DMS53 treated with DMSO at 0.1 percent for 48 hours (cell line): Measurements from ENCODE around the gene WNT2.
"Not testable (repeated sequence)": the region's sequence is repeated elsewhere in the genome, so short reads cannot be mapped to it uniquely, and the experiment has no call there.

Experiments used
- DNase-seq: peaks from one replicate; lab custom pipeline; 2025; ENCODE audit not compliant: unreplicated experiment; lab: John Stamatoyannopoulos, UW

WNT2 gene

DNA sequence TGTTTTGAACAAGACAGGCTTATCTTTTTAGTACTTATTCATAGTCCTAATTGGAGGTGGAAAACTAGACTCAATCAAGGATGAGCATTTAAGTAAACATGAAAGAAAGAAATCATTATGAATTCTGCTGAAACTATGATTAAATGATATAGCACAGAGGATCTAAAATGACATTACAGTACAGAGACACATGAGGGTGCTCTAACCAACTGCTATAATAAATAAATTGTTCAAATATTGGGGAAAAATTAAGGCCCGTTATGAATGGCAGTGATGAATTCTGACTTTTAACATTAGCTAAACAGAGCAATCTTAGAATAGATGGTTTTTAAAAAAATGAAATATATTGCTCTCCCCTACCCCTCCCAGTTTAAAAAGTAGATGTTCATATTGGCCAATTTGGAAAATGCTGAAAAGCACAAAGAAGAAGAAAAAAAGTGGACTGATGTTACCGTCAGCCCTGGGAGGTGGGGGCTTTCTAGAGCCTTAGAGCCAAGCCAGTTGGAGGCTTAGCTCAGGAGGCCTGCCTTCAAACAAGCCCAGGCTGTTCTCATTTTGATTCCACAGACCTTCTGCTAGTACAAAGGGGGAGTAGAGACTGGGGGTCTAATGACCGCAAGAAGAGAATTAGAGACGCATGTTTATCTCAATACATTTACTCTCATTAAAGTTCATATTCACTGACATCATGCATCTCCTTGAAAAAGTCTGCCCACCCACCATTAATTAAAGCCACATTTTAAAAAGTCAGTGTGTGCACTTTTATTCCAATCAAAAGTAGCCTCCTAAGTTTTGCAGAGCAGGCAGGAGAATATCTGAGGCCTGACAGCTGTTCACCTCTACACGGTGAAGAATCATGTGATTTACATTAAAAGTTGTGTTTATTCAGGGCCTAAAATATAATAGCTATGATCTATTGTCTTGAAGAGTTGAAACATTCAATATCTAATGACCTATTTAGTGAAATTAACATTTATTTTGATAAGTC is 10.0 kb downstream of the WNT2 start:
- no peak for DNase-seq

DNA sequence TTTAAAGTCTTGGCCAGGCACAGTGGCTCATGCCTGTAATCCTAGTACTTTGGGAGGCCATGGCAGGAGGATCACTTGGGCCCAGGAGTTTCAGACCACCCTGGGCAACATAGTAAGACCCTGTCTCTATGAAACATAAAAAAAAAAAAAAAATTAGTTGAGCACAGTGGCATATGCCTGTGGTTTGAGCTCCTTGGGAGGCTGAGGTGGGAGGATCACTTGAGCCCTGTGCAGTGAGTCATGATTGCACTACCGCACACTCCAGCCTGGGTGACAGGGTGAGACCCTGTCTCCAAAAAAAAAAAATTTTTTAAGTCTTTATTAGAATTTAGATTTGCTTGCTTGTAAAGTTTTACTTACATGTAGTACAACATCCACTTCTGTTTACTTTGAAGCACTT is 14.0 kb downstream of the WNT2 start:
- no peak for DNase-seq

DNA sequence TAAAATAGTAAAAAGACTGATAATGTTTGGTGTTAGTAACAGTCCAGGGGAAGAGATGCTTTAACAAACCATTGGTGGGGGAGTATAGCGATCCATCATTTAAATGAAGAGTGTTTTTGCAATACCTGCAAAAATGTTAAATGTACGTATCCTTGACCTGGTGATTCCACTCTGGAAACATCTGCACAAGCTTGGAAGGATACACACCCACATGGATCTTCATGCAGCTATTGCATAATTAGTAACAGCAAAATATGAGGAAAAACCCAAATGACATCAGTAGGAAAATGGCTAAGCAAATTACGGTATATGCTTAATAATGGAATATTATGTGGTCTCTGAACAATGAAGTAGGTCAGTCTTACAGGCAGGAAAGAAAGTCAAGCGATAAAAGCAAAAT is 20.5 kb downstream of the WNT2 start:
- DNase-seq: no peak

DNA sequence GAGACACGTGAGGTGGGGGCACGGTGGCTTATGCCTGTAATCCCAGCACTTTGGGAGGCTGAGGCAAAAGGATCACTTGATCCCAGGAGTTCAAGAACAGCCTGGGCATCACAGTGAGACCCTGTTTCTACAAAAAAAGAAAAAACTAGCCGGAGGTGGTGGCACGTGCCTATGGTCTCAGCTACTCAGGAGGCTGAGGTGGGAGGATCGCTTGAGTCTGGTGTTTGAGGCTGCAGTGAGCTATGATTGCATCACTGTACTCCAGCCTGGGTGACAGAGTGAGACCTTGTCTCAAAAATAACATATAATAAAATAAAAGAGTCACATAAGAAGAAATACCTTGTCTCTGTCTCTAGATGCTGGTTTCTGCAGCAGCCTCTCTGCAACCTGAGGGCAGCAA is 22.4 kb downstream of the WNT2 start:
- not testable (repeated sequence) for DNase-seq

DNA sequence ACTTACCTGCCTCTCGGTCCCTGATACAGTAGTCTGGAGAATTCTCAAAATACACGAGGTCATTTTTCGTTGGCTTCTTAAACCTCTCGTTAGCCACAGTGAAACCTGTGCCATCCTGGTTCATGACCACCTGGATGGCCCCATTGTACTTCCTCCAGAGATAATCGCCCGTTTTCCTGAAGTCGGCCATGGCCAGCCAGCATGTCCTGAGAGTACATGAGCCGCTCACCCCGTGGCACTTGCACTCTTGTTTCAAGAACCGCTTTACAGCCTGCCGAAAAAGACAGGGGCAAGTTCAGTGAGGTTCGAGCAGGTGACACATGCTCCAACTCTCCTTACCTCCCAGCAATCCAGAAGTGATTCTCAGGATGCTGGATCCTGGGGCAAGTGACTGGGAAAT is 25.3 kb downstream of the WNT2 start:
- DNase-seq: no peak

DNA sequence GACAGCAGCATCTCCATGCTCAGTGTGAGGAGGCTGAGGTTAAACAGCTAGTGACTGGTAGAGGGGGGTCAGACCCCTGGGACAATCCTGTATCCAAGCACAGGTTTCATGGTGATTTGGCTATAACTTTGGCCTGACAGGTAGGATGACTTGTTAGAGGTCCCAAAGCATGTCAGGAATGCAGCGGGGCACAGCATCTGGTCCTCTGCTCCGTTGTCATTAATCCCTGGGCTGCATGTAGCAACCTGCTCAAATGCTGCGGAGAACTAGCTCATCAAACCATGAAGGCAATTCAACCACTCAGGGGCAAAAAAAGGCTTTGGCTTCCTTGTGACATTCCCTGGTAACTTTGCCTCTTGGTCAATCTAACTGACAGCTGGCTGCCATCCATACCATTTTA is 26.8 kb downstream of the WNT2 start:
- no peak for DNase-seq

DNA sequence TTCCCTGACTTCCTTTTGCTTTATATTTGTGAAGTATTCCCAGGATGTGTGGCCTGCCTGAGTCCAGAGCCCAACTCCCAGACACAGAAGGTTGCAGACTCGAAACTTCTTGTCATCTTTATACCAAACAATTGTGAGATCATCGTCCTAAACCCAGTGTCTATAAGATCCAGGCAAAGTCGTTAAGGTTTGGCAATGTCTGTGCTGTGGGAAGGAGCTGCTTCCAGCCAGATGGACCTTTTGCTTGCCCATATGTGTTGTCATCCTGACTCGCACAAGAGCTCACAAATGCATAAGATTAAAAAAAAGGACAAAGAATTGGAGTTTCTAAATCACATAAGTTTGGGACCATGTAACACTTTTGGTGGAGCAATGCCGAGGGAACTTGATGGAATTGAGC is 37.0 kb downstream of the WNT2 start:
- no peak for DNase-seq

DNA sequence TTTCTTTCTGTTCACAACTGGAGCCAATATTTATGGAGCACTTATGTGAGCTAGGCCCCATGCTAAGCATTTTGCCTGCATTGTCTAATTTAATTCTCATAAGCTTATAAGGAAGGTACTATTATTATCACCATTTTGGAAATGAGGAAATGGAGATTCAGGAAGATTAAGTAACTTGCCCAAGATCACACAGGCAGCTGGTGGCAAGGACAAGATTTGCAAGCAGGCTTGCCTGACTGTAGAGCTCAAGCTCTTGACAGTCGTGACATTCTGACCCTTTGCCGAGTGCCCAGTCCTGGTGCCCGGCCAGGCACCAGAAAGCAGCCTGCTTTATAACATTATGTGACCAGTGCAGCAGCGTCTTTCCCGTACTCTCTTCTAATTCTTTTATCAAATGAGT is 38.2 kb downstream of the WNT2 start:
- no peak for DNase-seq

DNA sequence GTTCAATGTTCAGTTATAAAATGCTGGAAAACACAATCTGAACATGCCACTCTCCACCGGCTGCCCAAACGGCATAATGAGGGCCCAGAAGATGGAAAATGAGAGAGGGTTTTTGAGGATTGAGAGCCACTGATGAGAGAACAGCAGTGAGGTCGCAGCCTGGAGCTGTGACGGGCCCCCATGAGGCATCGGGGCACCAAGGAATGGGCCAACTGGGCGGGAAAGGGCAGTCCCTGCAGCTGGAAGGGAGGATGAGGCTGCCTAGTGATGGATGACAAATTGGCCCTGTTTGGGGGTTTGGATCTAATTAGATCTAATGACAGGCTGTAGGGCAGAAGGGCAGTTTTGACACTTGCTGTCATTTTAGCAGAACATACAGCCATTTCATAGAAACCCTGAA is 39.1 kb downstream of the WNT2 start:
- no peak for DNase-seq

DNA sequence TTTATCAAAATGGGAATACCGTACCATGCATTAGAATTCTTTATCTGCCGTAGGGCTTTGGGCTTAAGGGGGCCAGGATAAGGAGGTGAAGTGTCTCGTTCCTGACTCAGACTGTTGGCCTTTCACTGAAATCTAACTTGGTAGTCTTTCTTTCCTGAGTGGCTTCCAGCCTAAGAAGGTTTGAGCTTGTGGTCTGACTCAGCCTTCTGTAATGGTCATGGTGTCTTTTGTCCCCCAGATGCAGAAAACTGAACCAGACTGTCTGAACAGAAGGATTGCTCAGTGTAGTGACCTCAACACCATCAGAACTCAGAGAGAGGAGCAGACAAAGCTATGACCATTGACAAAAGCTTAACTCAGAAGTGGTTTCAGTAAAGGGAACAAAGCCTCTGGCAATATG is 39.5 kb downstream of the WNT2 start:
- no peak for DNase-seq

DNA sequence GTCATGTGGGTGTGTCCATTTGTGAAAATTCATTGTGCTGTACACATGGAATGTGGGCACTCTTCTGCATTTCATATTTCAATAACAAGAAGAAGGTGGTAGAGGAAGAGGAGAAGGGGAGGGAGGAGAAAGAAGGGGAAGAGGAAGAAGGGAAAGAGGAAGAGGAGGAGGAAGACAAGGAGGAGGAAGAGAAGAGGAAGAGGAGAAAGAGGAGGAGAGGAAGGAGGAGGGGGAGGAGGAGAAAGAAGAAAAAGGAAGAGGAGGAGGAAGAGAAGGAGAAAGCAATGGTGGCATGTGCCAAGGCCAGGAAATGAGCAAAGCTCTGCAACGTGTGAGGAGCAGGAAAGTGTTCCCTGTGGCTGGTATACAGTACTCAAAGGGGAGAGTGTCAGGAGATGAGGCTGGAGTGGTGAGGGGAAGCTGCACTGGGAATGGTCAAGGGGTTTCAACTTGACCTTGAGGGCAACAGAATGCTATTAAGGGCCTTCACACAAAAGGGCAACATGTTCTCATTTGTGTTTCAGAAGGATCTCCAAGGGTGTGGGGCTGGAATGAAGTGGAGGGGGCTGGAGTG is 40.5 kb downstream of the WNT2 start:
- no peak for DNase-seq

DNA sequence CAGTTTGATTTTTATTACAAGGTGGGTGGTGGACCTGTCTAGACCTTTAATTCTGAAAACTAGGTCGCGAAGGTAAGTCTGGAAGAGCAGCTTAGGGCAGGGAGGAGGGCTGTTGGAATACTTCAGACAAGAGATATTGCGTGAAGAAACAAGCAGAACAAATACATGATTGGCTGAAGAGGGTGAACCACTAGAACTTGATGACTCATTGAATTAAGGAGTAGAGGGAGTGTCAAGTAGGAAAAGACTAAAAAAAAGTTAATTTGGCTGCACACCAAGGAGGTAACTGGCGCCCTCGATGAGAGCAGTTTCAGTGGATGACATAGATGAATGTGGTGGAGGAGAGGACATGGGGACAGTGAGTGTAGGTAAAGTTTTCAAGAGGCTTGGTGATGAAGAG is 41.3 kb downstream of the WNT2 start:
- DNase-seq: no peak

DNA sequence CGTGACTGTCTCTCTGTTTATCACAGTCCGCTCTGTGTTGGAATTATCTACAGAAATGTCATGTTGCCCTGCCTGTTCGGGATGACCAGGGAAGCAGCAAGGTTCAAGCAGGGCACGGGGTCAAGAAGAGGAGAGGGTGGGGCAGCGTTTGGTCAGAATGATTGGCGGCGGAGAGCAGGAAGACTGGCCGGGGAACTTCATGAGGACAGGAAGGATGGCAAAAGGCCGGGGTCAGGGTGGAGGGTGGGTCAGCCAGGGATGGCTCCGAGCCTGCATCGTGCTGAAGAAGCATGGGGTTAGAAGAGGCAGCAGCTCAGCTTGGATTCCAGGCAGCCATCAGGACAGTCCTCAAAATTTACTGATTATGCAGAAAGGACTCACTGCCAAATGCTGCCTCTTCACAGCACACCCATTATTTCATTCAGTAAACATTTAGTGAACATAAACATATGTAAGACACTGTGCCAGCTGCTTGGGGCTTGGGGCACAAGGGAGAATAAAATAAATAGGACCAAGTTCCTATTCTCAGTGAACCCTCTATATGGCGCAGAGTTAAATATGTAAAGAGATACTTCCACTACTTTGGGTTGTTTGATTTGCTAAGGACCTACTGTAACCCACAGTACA is 42.8 kb downstream of the WNT2 start:
- DNase-seq: no peak

DNA sequence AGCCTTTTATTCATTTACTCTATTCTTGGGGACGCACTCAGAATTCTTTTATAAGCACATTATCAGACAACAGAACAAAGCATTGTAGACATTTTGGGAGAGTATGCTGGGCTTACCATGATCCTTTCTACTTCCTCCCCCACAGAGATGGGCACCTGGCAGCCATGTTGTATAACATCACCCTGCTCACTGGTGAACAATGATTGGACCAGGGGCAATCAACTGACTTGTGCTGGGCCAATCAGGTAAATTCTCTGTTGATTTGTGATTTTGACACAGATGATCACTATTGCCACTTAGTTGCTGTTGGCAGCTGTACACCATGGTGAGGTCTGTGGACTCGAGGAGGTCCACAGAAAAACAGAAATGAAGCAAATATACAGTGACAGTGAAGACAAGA is 43.7 kb downstream of the WNT2 start:
- no peak for DNase-seq

DNA sequence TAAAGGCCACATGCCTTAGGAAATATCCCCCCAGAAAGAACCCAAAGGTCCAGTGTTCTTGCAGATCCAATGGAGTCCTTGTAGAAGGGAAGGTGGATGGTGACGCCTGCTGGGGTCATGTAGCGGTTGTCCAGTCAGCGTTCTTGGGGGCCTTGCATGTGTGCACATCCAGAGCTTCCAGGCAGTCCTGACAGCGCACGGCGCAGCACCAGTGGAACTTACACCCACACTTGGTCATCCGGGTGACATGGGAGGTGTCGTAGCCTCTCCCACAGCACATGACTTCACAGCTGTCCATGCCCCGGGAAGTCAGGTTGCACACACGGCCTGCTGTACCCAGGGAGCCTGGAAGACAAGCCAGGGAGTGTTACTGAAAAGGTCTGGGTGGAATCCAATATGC is 44.8 kb downstream of the WNT2 start:
- DNase-seq: no peak

DNA sequence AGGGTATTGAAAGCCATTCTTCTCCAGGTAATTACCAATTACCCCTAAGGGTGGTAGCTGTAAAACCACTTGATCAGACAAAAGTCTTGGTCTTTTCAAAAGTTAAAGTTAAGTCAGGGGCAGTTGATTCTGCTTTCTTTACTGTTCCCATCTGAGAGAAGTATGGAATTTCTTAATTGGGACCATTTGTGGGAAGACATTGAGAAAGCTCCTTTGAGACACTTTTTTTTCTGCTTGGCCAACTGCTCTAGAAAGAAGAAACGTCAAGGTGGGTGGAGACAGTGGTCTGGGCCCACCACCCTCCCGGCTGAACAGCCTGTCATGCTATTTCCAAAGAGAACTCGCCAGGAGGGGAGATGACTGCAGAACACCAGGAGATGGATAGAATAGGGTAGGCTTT is 45.3 kb downstream of the WNT2 start:
- no peak for DNase-seq

DNA sequence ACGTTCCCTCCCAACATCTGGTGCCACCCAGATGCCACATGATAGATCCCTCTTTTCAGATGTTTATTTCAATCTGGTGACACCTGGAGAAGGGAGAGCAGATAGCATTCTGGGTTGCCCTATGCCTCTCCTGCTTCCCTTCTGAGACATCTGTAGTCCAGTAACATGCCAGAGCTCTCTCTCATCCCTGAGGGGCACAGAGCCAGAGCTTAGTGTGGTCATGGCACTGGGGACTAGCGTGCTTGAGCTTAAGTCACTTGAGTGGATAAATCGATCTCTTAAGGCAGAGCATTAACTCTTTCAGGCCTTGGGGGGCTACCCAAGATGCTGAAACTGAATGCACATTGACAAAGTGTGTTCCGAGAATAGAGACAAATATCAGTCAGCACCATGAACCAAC is 47.9 kb downstream of the WNT2 start:
- no peak for DNase-seq

DNA sequence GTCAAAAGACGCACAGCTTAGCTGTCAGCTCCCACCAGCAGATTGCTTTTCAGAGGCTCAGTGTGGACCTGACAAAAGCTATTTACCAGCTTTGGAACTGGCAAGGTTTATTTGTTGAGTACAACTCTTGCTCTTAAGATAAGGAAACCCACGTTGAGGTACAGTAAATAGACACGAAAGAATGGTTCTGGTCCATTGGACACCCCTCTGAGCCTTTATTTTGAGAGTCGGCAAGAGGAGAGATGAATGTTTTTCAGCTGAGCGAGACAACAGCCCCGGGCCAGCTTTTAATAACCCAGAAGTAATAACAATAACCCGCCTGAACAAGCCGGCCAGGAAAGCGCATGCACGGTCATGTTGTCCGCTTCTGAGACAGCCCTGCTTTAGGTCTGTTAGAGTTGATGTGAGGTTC is 49.0 kb downstream of the WNT2 start:
- no peak for DNase-seq

DNA sequence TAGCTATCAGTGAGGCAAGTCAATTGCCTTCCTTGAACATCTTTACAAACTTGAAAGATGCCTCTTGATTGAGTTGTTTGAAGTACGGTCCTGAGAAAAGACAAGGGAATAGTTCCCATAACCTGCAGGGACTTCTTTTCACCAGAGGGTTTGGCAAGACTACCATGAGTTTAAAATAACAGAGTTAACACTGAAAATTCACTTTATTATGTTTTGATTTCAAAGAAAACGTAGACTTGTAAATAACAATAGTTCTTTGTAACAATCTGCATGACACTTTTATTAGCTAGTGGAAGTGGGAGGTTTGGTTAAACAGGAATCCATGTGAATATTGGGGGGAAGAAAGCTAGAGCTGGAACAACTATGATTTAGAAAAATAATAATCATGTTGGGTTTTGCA is 49.5 kb downstream of the WNT2 start:
- DNase-seq: no peak

DNA sequence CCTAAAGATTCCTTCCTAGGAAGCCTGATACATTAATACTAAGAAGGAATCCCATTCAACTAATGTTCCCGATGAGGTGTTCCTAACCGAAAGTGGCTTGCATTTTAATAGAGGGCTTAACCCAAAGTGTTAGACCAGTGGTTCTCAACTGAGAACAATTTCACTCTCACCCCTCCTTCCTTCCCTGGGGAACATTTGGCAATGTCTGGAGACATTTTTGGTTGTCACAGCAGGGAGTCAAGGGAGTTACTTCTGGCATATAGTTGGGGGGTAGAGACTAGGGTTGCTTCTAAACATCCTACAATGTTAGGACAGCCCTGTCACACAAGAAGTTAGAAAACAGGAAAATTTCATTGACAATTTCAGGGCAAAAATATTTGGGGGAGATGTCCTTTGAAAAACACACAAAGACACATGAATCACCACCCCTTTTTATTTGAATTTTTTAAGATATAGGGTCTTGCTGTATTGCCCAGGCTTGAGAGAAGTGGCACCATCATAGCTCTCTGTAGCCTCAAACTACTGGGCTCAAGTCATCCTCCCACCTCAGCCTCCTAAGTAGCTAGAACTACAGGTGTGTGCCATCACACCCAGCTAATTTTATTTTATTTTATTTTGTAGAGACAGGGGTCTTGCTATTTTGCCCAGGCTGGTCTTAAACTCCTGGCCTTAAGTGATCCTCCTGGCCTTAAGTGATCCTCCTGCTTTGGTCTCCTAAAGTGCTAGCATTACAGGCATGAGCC is 50.7 kb downstream of the WNT2 start:
- no peak for DNase-seq

DNA sequence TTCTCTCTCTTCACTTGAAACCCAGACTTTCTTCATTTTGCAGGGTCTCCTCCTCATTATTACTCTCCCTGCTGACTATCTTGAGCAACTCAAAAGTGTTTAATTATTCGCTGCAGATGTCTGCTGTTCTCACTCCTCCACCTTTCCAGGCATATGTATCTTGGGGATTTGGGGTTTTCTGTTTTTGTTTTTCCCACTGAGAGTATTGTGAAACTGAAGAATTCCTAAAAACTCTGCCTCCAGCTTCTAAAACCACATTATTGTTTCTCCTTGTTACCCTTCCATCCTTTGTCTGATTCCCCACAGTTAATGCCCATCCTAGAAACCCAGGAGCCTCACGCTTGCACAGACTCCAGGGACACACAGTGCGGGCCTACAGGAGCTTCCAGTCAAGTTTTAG is 51.3 kb downstream of the WNT2 start:
- DNase-seq: no peak

DNA sequence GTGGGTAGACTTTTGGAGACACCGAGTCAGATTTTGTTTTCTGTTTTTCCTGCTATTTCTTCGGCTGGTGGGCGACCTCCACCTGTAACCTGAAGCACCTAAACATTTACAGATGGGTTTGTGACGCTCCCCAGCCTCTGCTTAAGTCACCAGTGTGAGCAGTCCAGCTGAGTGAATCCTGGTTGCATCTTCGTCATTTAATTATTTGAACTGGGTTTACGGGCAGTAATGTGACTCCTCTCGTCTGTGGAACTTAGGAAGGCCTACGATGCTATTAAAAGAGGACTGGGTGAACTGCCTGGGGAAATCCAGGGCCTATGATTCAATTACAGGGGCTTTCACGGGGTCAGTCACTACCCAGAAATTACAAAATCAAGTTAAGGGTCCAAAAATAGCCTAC is 52.5 kb downstream of the WNT2 start:
- DNase-seq: no peak
